ENCODE results near the gene EGFR.

EGFR gene

GRCh38 chr7:55075464-55076021 lies 56.7 kb downstream of the EGFR start:
- H3K27ac ChIP-seq (ENCODE audit: low read depth, low read length) = no peak overlapping the region
- no peak overlapping the region for H3K4me2 ChIP-seq (ENCODE audit: low read length)
- TF ChIP-seq CTCF (IDR thresholded peaks at IDR 0.05; ENCODE audit: low read depth, low read length, poor library complexity, severe bottlenecking) = no peak
- no peak for TF ChIP-seq EZH2phosphoT487 (IDR thresholded peaks at IDR 0.05; ENCODE audit: borderline replicate concordance, low read length)
- no peaks in the 10 kb centered on the region for H3K9me3 ChIP-seq (ENCODE audit: control insufficient read depth, insufficient read depth, low read length)
- no peaks in the 10 kb centered on the region for H3F3A ChIP-seq (ENCODE audit: control insufficient read depth, insufficient read depth)
- no peaks in the 10 kb centered on the region for H4K20me1 ChIP-seq (ENCODE audit: control insufficient read depth, insufficient read depth, low read depth, low read length)
- H3K36me3 ChIP-seq (ENCODE audit: control insufficient read depth, low read length) = no peaks in the 10 kb centered on the region
- no peaks in the 10 kb centered on the region for H3K9me2 ChIP-seq (replicated peaks; ENCODE audit: control insufficient read depth, low read length)
- H3K4me1 ChIP-seq (ENCODE audit: control insufficient read depth, low read length) = peaks cover 12% of the 10 kb centered on the region
- H3K27me3 ChIP-seq (ENCODE audit: control insufficient read depth, low read length) = peaks cover 2% of the 10 kb centered on the region; the same call in 1 of the 2 replicates
- no peaks in the 10 kb centered on the region for H3K79me2 ChIP-seq (ENCODE audit: control insufficient read depth, low read length)
- no peak overlapping the region for H3K4me3 ChIP-seq (ENCODE audit: low read length)

GRCh38 chr7:55077561-55078410 lies 59.0 kb downstream of the EGFR start:
- peaks cover 12% of the 10 kb centered on the region for H3K4me1 ChIP-seq (ENCODE audit: control insufficient read depth, low read length)
- H3K27me3 ChIP-seq (ENCODE audit: control insufficient read depth, low read length) = peaks cover 2% of the 10 kb centered on the region; the same call in 1 of the 2 replicates
- no peaks in the 10 kb centered on the region for H3K9me3 ChIP-seq (ENCODE audit: control insufficient read depth, insufficient read depth, low read length)
- no peaks in the 10 kb centered on the region for H3K9me2 ChIP-seq (replicated peaks; ENCODE audit: control insufficient read depth, low read length)
- no peaks in the 10 kb centered on the region for H3K79me2 ChIP-seq (ENCODE audit: control insufficient read depth, low read length)
- no peak overlapping the region for H3K4me3 ChIP-seq (ENCODE audit: low read length)
- no peaks in the 10 kb centered on the region for H4K20me1 ChIP-seq (ENCODE audit: control insufficient read depth, insufficient read depth, low read depth, low read length)
- no peak overlapping the region for H3K4me2 ChIP-seq (ENCODE audit: low read length)
- no peaks in the 10 kb centered on the region for H3K36me3 ChIP-seq (ENCODE audit: control insufficient read depth, low read length)
- no peaks in the 10 kb centered on the region for H3F3A ChIP-seq (ENCODE audit: control insufficient read depth, insufficient read depth)
- no peak overlapping the region for H3K27ac ChIP-seq (ENCODE audit: low read depth, low read length)
- TF ChIP-seq CTCF (IDR thresholded peaks at IDR 0.05; ENCODE audit: low read depth, low read length, poor library complexity, severe bottlenecking) (no peak), EZH2phosphoT487 (IDR thresholded peaks at IDR 0.05; ENCODE audit: borderline replicate concordance, low read length) (no peak)

GRCh38 chr7:55078465-55079372 lies 59.9 kb downstream of the EGFR start:
- no peaks in the 10 kb centered on the region for H3F3A ChIP-seq (ENCODE audit: control insufficient read depth, insufficient read depth)
- no peak overlapping the region for H3K4me2 ChIP-seq (ENCODE audit: low read length)
- no peaks in the 10 kb centered on the region for H3K36me3 ChIP-seq (ENCODE audit: control insufficient read depth, low read length)
- no peaks in the 10 kb centered on the region for H3K79me2 ChIP-seq (ENCODE audit: control insufficient read depth, low read length)
- H3K4me1 ChIP-seq (ENCODE audit: control insufficient read depth, low read length) = peaks cover 6% of the 10 kb centered on the region
- H4K20me1 ChIP-seq (ENCODE audit: control insufficient read depth, insufficient read depth, low read depth, low read length) = no peaks in the 10 kb centered on the region
- no peaks in the 10 kb centered on the region for H3K9me3 ChIP-seq (ENCODE audit: control insufficient read depth, insufficient read depth, low read length)
- TF ChIP-seq CTCF (IDR thresholded peaks at IDR 0.05; ENCODE audit: low read depth, low read length, poor library complexity, severe bottlenecking) = no peak
- no peak for TF ChIP-seq EZH2phosphoT487 (IDR thresholded peaks at IDR 0.05; ENCODE audit: borderline replicate concordance, low read length)
- no peak overlapping the region for H3K27ac ChIP-seq (ENCODE audit: low read depth, low read length)
- no peaks in the 10 kb centered on the region for H3K27me3 ChIP-seq (ENCODE audit: control insufficient read depth, low read length)
- H3K9me2 ChIP-seq (replicated peaks; ENCODE audit: control insufficient read depth, low read length) = no peaks in the 10 kb centered on the region
- no peak overlapping the region for H3K4me3 ChIP-seq (ENCODE audit: low read length)
